Measurements from ENCODE around the gene CRTC1. TPM values are rescaled to one million over a fixed set of nuclear protein-coding genes. Genes with fewer than 3 reads are reported as not detected.

Gene CRTC1
- total RNA-seq, 1 donor from 2014 or later: 15.5 TPM

- Mint-ChIP-seq H3K4me1 (no peaks in the 10 kb centered on the region), H3K27me3 (no peaks in the 10 kb centered on the region), H3K4me3 (no peak overlapping the region), H3K27ac (no peak overlapping the region), H3K9me3 (no peaks in the 10 kb centered on the region), H3K36me3 (ENCODE audit: low read depth) (peaks cover 14% of the 10 kb centered on the region)
- CTCF ChIA-PET: no interaction called here
- TF ChIP-seq CTCF (IDR thresholded peaks at IDR 0.05): no peak
- intact Hi-C loops (cut with micrococcal nuclease): no loop called here
- POLR2A ChIA-PET: no interaction called here
- DNase-seq (no peak), ATAC-seq (ENCODE audit: low read depth) (no peak)
Measured at GRCh38 chr19:18746401-18747325, 63.2 kb downstream of the CRTC1 start.

GRCh38 chr19:18749362-18750231, 66.1 kb downstream of the CRTC1 start:
- H3K27ac Mint-ChIP-seq: no peak overlapping the region

GRCh38 chr19:18750295-18750970, 67.0 kb downstream of the CRTC1 start:
- TF ChIP-seq CTCF (IDR thresholded peaks at IDR 0.05): no peak
- H3K4me3 Mint-ChIP-seq: no peak overlapping the region
- ATAC-seq (ENCODE audit: low read depth): no peak
- H3K4me1 Mint-ChIP-seq: no peaks in the 10 kb centered on the region
- DNase-seq: no peak
- H3K27me3 Mint-ChIP-seq: no peaks in the 10 kb centered on the region
- H3K27ac Mint-ChIP-seq: no peak overlapping the region
- intact Hi-C loops (cut with micrococcal nuclease): no loop called here
- no peaks in the 10 kb centered on the region for H3K9me3 Mint-ChIP-seq
- peaks cover 31% of the 10 kb centered on the region for H3K36me3 Mint-ChIP-seq (ENCODE audit: low read depth)
- CTCF ChIA-PET: interaction anchor here (0.6 kb wide), 1 partner anchor 173 kb away, joined by 4 read pairs; no protein-coding TSS in a partner anchor
- POLR2A ChIA-PET: no interaction called here

More at GRCh38 chr19:18749362-18750231, 66.1 kb downstream of the CRTC1 start:
- ChIA-PET CTCF (no interaction called here), POLR2A (no interaction called here)
- H3K9me3 Mint-ChIP-seq: no peaks in the 10 kb centered on the region
- peaks cover 30% of the 10 kb centered on the region for H3K36me3 Mint-ChIP-seq (ENCODE audit: low read depth)
- no peak for DNase-seq
- ATAC-seq (ENCODE audit: low read depth): no peak
- no peaks in the 10 kb centered on the region for H3K27me3 Mint-ChIP-seq
- no peak for TF ChIP-seq CTCF (IDR thresholded peaks at IDR 0.05)
- intact Hi-C loops (cut with micrococcal nuclease): no loop called here
- H3K4me3 Mint-ChIP-seq: no peak overlapping the region
- H3K4me1 Mint-ChIP-seq: no peaks in the 10 kb centered on the region

- no peak for TF ChIP-seq CTCF (IDR thresholded peaks at IDR 0.05)
- peaks cover 34% of the 10 kb centered on the region for H3K36me3 Mint-ChIP-seq (ENCODE audit: low read depth)
- no peak overlapping the region for H3K4me3 Mint-ChIP-seq
- no peaks in the 10 kb centered on the region for H3K27me3 Mint-ChIP-seq
- H3K9me3 Mint-ChIP-seq: no peaks in the 10 kb centered on the region
- intact Hi-C loops (cut with micrococcal nuclease): no loop called here
- ATAC-seq (ENCODE audit: low read depth): no peak
- no peak for DNase-seq
- ChIA-PET POLR2A (no interaction called here), CTCF (no interaction called here)
- H3K4me1 Mint-ChIP-seq: no peaks in the 10 kb centered on the region
- no peak overlapping the region for H3K27ac Mint-ChIP-seq
Measured at GRCh38 chr19:18751571-18751970, 68.1 kb downstream of the CRTC1 start.
